Forelimb muscle (tissue), 1 donor: Measurements from ENCODE around the gene ANAPC16. TPM values are rescaled to one million over a fixed set of nuclear protein-coding genes. Genes with fewer than 3 reads are reported as not detected.
A peak's percentile ranks its signal among the peaks of the same experiment; 100 is the strongest.
"Not testable (repeated sequence)": the region's sequence is repeated elsewhere in the genome, so short reads cannot be mapped to it uniquely, and the experiment has no call there.

Experiments
- DNase-seq: peaks from one replicate; pipeline ENCODE4 v3.0.0-alpha.2; 2013; ENCODE audit warnings: low read depth
- polyA plus RNA-seq: library from polyadenylated mRNA; unstranded; fragments of 120-200 nt; gene quantifications from one replicate; pipeline ENCODE4 v1.2.1, GENCODE V29; 2013; ENCODE audit not compliant: insufficient read length

The ANAPC16 gene
- polyA plus RNA-seq, 1 donor, result 130 TPM

DNA sequence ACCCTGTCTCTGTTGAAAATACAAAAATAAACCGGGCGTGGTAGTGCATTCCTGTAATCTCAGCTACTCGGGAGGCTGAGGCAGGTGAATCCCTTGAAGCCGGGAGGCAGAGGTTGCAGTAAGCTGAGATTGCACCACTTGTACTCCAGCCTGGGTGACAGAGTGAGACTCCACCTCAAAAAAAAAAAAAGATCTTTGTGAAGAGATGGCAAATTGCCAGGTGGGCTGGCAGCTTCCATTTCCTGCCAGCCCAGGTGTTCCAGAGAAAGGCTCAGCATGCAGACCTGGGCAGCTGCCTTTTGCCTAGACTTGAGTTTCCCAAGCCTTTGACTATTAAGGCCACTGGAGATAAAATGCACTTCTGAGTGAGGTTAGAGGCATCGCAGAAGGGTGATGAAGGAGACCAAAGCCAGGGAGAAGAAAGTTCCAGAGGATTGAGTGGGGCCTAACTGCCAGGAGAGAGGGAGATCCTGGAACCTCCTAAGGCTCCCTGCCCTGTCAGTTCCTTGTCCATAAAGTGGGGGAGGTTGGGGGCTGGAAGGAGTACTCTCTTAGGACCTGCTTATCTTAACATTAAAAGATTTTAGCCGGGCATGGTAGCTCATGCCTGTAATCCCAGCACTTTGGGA, 47.9 kb downstream of the ANAPC16 start:
- DNase-seq, result no peak

GRCh38 chr10:72264536-72264935, 48.7 kb downstream of the ANAPC16 start:
- DNase-seq, result no peak

- DNase-seq, result no peak
These were observed 49.7 kb downstream of the ANAPC16 start for GRCh38 chr10:72265508-72265907.

DNA sequence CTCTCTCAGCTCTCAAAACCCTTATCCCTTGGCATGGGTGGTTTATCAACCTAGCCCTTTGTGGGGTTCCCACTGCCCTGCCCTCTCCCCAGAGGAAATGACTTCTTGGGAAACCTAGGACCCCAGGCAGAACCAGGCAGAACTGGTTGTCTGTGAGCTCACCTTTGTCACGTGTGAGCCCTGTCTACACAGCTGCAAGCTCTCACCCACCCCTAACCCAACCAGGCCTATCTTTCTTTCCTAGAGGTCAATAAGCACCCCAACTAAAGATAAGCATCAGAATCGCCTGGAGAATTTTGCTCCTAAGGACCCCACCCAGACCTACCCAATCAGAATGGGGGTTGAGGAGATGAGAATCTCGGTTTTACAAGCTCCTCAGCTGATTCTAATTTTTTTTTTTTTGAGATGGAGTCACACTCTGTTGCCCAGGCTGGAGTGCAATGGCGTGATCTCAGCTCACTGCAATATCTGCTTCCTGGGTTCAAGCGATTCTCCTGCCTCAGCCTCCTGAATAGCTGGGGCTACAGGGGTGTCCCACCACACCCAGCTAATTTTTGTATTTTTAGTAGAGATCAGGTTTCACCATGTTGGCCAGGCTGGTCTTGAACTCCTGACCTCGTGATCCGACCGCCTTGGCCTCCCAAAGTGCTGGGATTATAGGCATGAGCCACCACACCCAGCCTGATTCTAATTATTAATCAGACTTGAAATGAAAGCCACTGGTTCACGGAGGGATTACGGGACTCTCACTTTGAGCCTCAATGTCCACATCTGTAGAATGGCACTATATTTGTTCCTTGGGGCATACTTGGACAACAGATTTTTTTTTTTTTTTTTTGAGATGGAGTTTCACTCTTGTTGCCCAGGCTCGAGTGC, 50.4 kb downstream of the ANAPC16 start:
- no peak for DNase-seq

DNA sequence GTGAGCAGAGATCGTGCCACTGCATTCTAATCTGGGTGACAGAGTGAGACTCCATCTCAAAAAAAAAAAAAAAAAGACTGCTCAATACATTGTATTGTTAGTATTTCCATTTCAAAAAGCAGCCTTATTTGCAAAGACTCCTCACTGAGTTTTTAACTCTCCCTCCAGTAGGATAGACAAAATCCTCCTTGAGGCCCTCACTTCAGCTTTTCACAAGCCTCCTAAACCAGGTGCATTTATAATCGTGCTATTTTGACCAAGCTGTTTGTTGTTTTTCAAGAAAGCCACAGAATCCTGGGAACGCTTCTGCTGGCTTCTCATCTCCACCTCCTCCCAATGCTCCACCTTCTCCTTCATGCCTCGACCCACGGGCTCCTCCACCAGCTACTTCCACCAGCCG, 51.6 kb downstream of the ANAPC16 start:
- DNase-seq, result no peak

DNA sequence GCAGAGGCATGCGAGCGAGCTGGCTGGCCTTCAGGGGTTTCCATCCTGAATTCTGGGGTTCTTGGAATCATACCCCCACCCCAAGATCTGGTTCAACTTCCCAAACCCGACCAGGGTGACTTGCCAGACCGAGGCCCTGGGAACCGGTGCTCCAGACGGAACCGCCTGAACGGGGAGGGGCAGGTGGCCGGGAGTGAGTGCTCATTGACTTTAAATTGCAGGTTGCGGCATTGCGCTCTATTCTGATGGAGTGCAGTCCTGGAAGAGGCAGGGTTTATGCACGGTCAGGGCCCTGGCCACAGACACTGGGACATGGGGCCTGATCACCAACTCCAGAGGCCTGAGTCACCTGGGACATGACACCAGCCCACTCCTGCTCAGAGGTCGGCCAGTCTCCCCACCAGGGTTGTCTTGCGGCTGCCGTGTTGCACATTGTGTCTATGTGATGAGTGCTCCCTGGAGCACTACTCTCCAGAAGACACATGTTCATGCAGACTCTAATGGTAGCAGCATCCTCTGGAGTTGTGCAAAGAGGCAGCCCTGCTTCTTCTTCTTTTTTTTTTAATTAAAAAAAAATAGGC, 52.1 kb downstream of the ANAPC16 start:
- DNase-seq, result no peak

- not testable (repeated sequence) for DNase-seq
These were observed 52.8 kb downstream of the ANAPC16 start for GRCh38 chr10:72268475-72269200.

- no peak for DNase-seq
These were observed 54.9 kb downstream of the ANAPC16 start for GRCh38 chr10:72270607-72271281.

DNA sequence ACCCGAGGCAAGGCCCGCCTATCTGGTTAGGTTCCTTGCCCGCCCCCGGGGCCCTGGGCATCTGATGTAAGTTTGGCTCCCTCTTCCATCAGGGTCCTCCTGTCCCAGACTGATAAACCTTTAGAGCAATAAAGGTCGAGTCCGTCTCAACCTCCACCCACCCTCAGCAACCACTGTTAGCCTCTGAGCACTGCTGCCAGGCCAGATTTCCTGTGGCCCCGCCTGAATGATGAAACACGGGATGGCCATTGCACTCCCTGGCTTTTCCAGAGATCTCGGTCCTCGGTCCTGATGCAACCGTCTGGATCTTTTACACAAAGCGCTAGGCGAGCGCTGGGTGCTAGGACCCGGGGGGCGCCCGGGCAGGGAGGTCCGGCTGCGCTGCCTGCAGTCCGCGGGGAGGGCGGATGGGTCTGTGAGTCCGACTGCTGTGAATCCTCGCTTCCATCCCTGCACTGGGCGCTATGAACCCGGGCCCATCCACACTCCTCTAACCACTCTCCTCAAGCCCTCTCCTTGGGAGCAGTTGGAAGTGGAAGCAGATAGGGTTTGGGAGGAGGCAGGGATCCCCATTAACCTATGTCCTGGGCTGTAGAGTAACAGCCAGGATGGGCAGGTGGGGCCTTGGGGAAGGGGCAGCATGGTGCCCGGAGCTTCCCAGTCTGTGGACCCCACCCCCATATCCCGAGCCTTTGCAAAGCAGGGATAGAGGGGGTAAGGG, 57.0 kb downstream of the ANAPC16 start:
- DNase-seq, result peak; percentile 74

- peak; percentile 95 for DNase-seq
These were observed 57.8 kb downstream of the ANAPC16 start, which contains the start of gene DDIT4 for GRCh38 chr10:72273410-72274212. TSS of gene DDIT4 (plus strand) at chr10:72273924. CDS start at chr10:72274217, 293 bp downstream.

DNA sequence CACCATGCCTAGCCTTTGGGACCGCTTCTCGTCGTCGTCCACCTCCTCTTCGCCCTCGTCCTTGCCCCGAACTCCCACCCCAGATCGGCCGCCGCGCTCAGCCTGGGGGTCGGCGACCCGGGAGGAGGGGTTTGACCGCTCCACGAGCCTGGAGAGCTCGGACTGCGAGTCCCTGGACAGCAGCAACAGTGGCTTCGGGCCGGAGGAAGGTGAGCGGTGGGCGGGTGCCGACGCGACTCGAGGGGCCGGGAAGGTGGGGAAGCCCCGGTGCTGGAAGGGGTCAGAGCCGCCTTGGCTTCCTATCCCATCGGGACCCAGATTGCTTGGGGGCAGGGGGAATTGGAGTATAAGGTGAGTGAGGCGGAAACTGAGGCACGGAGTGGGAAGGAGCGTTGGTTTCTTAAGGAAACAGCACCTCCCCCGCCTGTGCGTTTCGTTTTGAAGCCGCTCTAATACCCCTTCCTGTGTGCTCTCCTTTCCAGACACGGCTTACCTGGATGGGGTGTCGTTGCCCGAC, 58.5 kb downstream of the ANAPC16 start:
- no peak for DNase-seq

GRCh38 chr10:72274730-72275350, 59.0 kb downstream of the ANAPC16 start:
- no peak for DNase-seq

GRCh38 chr10:72275351-72276012, 59.7 kb downstream of the ANAPC16 start:
- no peak for DNase-seq

GRCh38 chr10:72276013-72276387, 60.2 kb downstream of the ANAPC16 start:
- no peak for DNase-seq

DNA sequence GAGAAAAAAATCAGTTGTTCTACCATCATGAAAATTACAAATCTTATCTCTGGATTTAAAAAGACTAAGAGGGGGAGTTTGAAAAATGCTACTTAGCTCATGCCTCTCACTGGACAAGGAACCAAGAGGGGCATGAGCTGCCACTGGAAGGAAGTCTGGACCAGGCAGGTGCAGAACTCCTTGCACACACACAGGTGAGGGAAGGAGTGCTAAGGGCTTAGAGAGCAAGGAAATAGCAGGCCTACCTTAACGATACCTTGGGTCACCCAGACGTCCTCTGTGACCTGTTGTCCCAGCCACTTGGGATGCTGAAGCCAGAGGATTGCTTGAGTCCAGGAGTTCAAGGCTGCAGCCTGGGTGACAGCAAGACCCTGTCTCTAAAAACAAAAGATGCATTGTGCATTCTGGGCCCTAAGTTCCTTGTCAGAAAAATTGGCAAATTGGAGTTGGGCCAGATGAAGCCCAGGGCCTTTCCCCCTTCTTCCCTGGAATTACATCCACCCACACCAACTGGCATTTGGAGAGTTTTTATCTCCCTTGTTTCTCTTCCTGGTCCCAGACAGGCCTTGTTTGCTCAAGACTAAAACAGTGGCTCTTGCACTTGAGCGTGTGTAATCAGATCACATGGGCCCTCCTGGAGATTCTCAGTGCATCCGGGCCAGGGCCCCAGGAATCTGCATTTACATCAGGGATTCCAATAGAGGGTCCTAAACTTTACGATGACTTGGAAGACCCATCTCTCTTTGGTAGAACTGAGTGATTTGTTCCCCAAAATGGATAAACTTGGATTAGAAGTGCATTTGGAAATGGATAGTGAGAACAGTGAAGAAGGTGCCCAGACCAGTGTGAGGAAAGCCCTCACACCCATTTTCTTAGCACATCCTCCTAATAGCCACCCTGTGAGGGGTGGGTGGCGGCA, 60.9 kb downstream of the ANAPC16 start:
- DNase-seq, result no peak

- DNase-seq, result no peak
These were observed 61.7 kb downstream of the ANAPC16 start for GRCh38 chr10:72277340-72277995.
